ENCODE measurements around the gene KSR2.
"Not testable (repeated sequence)": the region's sequence is repeated elsewhere in the genome, so short reads cannot be mapped to it uniquely, and the experiment has no call there.

Gene KSR2

DNA sequence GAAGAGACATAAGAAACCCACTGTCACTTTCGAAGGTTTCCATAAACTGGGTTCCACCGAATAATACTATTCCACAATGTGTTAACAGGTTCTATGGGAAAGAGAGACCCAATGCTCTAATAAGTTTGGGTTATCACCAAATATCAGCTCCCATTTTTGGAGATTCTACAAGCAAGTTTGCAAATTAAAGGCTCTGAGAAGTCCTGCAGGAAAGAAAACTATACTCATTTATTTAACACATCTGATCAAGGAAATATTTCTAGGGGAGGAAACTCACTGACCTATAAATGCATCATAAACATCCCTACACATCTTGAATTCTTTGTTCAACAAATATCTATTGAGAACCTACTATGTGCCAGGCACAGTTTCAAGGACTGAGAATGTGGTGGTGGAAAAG, 161.4 kb downstream of the KSR2 start:
- Histone ChIP-seq H3K36me3 (no peaks in the 10 kb centered on the region), H3K27me3 (peaks cover 0 to 4% of the 10 kb centered on the region in 2 donors)
- DNase-seq: no peak

GRCh38 chr12:117805865-117806264, 162.9 kb downstream of the KSR2 start:
- Histone ChIP-seq H3K4me1 (no peaks in the 10 kb centered on the region), H3K4me3 (no peak overlapping the region), H3K36me3 (no peaks in the 10 kb centered on the region), H3K9me3 (no peaks in the 10 kb centered on the region), H3K27ac (no peak overlapping the region), H3K27me3 (peaks cover 0 to 4% of the 10 kb centered on the region in 2 donors)
- intact Hi-C loops (cut with DNase I; ENCODE audit: low total_unique reads): no loop called here
- no peak for TF ChIP-seq CTCF (IDR thresholded peaks at IDR 0.05)
- DNase-seq: no peak

More for the DNA sequence above, 161.4 kb downstream of the KSR2 start:
- TF ChIP-seq CTCF (IDR thresholded peaks at IDR 0.05): no peak
- Histone ChIP-seq H3K27ac (no peak overlapping the region), H3K4me1 (no peaks in the 10 kb centered on the region), H3K4me3 (no peak overlapping the region), H3K9me3 (no peaks in the 10 kb centered on the region)
- intact Hi-C loops (cut with DNase I; ENCODE audit: low total_unique reads): no loop called here

DNA sequence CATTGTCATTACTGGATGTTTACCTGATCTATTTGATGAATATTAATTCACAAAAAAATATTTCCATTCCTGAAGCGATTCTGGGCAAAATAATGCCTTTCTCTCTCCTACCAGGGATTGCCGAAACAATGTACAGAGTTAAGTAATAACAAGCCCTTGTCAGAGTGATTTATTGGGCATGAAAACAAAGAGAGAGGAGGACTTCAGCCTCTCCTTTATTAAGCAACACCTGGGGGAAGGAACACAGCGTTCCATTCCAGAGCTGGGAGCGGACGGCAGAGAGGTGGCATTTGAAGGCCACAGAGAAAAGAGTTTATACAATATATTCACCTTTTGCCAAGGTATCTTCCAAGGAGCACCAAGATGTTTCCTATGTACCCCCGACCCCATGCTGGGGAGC, 165.8 kb downstream of the KSR2 start:
- H3K4me1 ChIP-seq: no peaks in the 10 kb centered on the region
- intact Hi-C loops (cut with DNase I; ENCODE audit: low total_unique reads): no loop called here
- H3K36me3 ChIP-seq: no peaks in the 10 kb centered on the region
- TF ChIP-seq CTCF (IDR thresholded peaks at IDR 0.05): no peak
- peaks cover 0 to 2% of the 10 kb centered on the region in 2 donors for H3K27me3 ChIP-seq
- DNase-seq: no peak
- no peaks in the 10 kb centered on the region for H3K9me3 ChIP-seq
- H3K4me3 ChIP-seq: no peak overlapping the region
- no peak overlapping the region for H3K27ac ChIP-seq

DNA sequence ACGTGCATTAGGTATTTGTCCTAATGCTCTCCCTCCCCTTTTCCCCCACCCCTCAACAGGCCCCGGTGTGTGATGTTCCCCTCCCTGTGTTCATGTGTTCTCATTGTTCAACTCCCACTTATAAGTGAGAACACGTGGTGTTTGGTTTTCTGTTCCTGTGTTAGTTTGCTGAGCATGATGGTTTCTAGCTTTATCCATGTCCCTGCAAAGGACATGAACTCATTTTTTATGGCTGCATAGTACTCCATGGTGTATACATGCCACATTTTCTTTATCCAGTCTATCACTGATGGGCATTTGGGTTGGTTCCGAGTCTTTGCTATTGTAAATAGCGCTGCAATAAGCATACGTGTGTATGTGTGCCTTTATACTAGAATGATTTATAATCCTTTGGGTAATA, 168.1 kb downstream of the KSR2 start:
- H3K27ac ChIP-seq; DNase-seq; H3K9me3 ChIP-seq; H3K27me3 ChIP-seq; H3K4me3 ChIP-seq; intact Hi-C loops (cut with DNase I; ENCODE audit: low total_unique reads); H3K36me3 ChIP-seq; H3K4me1 ChIP-seq: not testable (repeated sequence)

GRCh38 chr12:117797202-117797601, 171.6 kb downstream of the KSR2 start:
- no peaks in the 10 kb centered on the region for H3K4me1 ChIP-seq
- no peak for TF ChIP-seq CTCF (IDR thresholded peaks at IDR 0.05)
- H3K27me3 ChIP-seq: no peaks in the 10 kb centered on the region
- intact Hi-C loops (cut with DNase I; ENCODE audit: low total_unique reads): no loop called here
- no peak for DNase-seq
- H3K36me3 ChIP-seq: no peaks in the 10 kb centered on the region
- no peak overlapping the region for H3K4me3 ChIP-seq
- H3K9me3 ChIP-seq: no peaks in the 10 kb centered on the region
- H3K27ac ChIP-seq: no peak overlapping the region

DNA sequence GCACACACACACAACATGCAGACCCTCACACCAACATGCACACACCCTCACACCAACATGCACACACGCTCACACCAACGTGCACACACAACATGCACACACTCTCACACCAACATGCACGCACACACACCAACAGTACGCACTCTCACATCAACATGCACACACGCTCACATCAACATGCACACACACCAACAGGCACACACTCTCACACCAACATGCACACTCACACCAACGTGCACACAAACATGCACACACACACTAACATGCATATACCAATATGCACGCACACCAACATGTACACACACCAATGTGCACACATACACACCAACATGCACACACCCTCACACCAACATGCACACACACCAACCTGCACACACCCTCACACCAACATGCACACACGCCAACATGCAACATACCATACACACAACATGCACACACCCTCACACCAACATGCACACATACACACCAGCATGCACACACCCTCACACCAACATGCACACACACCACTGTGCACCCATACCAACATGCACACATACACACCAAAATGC, 175.8 kb downstream of the KSR2 start:
- Histone ChIP-seq H3K27ac (no peak overlapping the region), H3K4me1 (no peaks in the 10 kb centered on the region), H3K9me3 (no peaks in the 10 kb centered on the region), H3K4me3 (no peak overlapping the region), H3K36me3 (no peaks in the 10 kb centered on the region), H3K27me3 (no peaks in the 10 kb centered on the region)
- intact Hi-C loops (cut with DNase I; ENCODE audit: low total_unique reads): no loop called here
- TF ChIP-seq CTCF (IDR thresholded peaks at IDR 0.05): no peak
- DNase-seq: no peak
